ENCODE results near the gene TMEM225B. TPM values are rescaled to one million over a fixed set of nuclear protein-coding genes. Genes with fewer than 3 reads are reported as not detected.
"Not testable (repeated sequence)": the region's sequence is repeated elsewhere in the genome, so short reads cannot be mapped to it uniquely, and the experiment has no call there.

TMEM225B gene
- total and polyA plus RNA-seq, 2 experiments from 2014 or later: 0.24 TPM; not detected in 1

DNA sequence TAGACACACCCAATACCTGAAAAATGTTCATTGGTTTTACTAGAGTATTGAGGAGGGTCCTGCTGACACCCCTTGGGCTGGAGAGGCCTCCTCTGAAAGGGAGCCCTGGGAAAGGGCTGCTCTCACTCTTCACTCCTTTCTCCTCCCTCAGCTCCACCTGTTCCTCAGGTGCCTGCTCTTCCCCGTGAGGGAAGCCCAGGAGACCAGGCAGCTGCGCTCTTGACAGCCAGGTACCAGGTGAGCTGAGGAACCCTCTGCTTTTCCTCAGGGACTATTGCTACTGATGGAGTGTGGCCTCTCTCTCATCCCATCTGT, 36.4 kb upstream of the TMEM225B start:
- peaks cover 80% of the 10 kb centered on the region for H3K79me2 ChIP-seq (ENCODE audit: insufficient read depth)

DNA sequence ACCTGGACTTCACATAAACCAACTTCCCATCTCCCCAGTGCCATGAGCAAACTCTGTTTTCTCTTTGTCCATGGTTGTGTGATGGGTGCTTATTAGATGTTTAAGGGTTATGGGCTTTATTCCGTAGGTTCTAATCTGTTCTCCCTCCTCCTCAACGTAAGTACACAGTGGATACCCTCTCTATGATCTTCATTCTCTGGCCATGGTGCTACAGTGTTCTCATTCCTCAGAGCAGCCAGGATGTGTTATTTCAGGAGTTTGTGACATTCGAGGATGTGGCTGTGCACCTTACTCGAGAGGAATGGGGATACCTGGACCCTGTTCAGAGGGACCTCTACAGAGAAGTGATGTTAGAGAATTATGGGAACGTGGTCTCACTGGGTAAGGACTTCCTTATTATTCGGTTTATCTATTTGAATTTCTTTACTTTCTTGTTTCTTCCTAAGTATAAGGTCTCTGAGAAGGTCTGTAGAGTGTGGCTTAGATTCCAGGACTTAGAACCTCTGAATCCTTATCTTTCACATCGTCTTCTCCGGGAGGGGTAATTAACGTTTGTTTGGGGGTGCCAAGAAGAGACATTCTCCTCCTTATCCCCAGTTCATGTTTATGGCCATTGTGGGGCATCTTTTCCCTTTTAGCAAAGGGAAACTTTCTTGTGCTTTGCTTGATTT, 35.8 kb upstream of the TMEM225B start:
- 52 to 55% methylated on average over 9 of the region's 9 CpGs for WGBS, 2 experiments (ENCODE audit: low coverage in 1 of 2, low lambda C conversion rate in 2 of 2, missing lambda C conversion rate in 2 of 2)
- peak; percentile 15 for DNase-seq
- peak overlapping the region; percentile 96 for H3K27ac ChIP-seq
- H3K27me3 ChIP-seq (replicated peaks; ENCODE audit: insufficient read depth): no peaks in the 10 kb centered on the region
- H3K4me1 ChIP-seq (ENCODE audit: insufficient read depth): peaks cover 53% of the 10 kb centered on the region
- peaks cover 80% of the 10 kb centered on the region for H3K79me2 ChIP-seq (ENCODE audit: insufficient read depth)
- no peak for TF ChIP-seq EZH2phosphoT487 (IDR thresholded peaks at IDR 0.05; ENCODE audit: insufficient read depth, low read depth)
- H3K36me3 ChIP-seq (ENCODE audit: low read depth): peaks cover 48% of the 10 kb centered on the region
- H3K9me3 ChIP-seq (ENCODE audit: low read depth): no peaks in the 10 kb centered on the region
- H3K9ac ChIP-seq: peak overlapping the region; percentile 72
- H4K20me1 ChIP-seq (ENCODE audit: insufficient read depth): no peaks in the 10 kb centered on the region
- H3K4me3 ChIP-seq: peak overlapping the region; percentile 54
- peak overlapping the region; percentile 83 for H3K4me2 ChIP-seq (ENCODE audit: unreplicated experiment)
- H3K9me2 ChIP-seq (ENCODE audit: insufficient read depth): no peaks in the 10 kb centered on the region
- in situ Hi-C loops (cut with MboI): no loop called here
- H3F3A ChIP-seq (ENCODE audit: insufficient read depth): peaks cover 65% of the 10 kb centered on the region
- H2AFZ ChIP-seq: no peak overlapping the region

More for the DNA sequence above, 36.4 kb upstream of the TMEM225B start:
- no peak for TF ChIP-seq EZH2phosphoT487 (IDR thresholded peaks at IDR 0.05; ENCODE audit: insufficient read depth, low read depth)
- TF ChIP-seq EZH2 (IDR thresholded peaks at IDR 0.05; ENCODE audit: insufficient read depth, poor library complexity, severe bottlenecking): no peak
- no peak overlapping the region for H3K4me2 ChIP-seq (ENCODE audit: unreplicated experiment)
- H3K9ac ChIP-seq: no peak overlapping the region
- in situ Hi-C loops (cut with MboI): no loop called here
- DNase-seq: no peak
- H3K9me2 ChIP-seq (ENCODE audit: insufficient read depth): no peaks in the 10 kb centered on the region
- H3K9me3 ChIP-seq (ENCODE audit: low read depth): no peaks in the 10 kb centered on the region
- H2AFZ ChIP-seq: no peak overlapping the region
- H3K27ac ChIP-seq: peak overlapping the region; percentile 96; the same call in 1 of the 2 replicates
- H3K4me1 ChIP-seq (ENCODE audit: insufficient read depth): peaks cover 56% of the 10 kb centered on the region
- H4K20me1 ChIP-seq (ENCODE audit: insufficient read depth): no peaks in the 10 kb centered on the region
- 58 to 65% methylated on average over 2 of the region's 2 CpGs for WGBS, 2 experiments (ENCODE audit: low coverage in 1 of 2, low lambda C conversion rate in 2 of 2, missing lambda C conversion rate in 2 of 2)
- H3F3A ChIP-seq (ENCODE audit: insufficient read depth): peaks cover 65% of the 10 kb centered on the region
- H3K27me3 ChIP-seq (replicated peaks; ENCODE audit: insufficient read depth): no peaks in the 10 kb centered on the region
- no peak overlapping the region for H3K4me3 ChIP-seq
- peaks cover 48% of the 10 kb centered on the region for H3K36me3 ChIP-seq (ENCODE audit: low read depth)

DNA sequence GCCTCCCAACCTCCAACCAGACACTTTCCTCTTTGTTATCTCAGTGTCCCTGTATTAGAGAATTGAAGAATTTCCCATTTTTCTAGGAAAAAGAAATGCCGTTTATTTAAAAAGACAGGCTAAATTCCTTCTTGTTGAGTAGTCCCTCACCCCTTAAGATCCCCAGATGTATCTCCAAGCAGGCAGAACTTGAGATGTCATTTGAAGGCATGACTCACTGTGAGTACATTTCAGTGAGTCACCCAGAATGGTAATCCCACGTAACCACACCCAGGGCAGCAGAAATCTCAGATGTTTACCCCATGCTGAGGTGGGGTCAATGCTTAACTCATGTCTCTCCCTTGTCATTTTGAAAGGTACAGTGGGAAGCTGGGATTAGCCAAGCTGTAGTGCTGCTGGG, 35.2 kb upstream of the TMEM225B start:
- WGBS, 2 experiments (ENCODE audit: low coverage in 1 of 2, low lambda C conversion rate in 2 of 2, missing lambda C conversion rate in 2 of 2): 0 to 1% methylated on average over 2 of the region's 2 CpGs
- peak overlapping the region; percentile 54 for H3K4me3 ChIP-seq
- in situ Hi-C loops (cut with MboI): no loop called here

DNA sequence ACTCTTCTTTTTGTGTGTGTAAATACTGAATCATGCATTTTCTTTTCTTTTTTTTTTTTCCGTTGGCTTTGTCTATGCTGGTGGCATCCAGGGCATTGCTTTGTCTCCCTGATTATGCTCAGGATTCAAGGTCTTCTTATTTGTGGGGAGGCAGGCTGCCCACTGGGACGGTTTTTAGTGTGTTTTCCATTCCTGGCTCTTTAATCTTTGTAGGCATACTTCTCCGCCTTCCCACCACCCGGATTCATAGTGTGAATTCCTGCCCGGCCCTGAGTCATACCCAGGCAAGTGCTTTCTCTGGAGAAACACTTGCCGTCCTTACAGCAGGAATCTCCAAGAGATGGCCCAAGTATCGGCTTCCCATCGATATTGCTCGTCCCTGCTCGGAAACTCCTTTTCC, 34.4 kb upstream of the TMEM225B start:
- in situ Hi-C loops (cut with MboI): no loop called here
- H3K79me2 ChIP-seq (ENCODE audit: insufficient read depth): peaks cover 82% of the 10 kb centered on the region
- H3K9me2 ChIP-seq (ENCODE audit: insufficient read depth): no peaks in the 10 kb centered on the region
- H3K27me3 ChIP-seq (replicated peaks; ENCODE audit: insufficient read depth): no peaks in the 10 kb centered on the region
- peak overlapping the region; percentile 54 for H3K4me3 ChIP-seq
- no peak overlapping the region for H2AFZ ChIP-seq
- H3F3A ChIP-seq (ENCODE audit: insufficient read depth): peaks cover 65% of the 10 kb centered on the region
- peak; percentile 90 for DNase-seq
- 39 to 40% methylated on average over 10 of the region's 10 CpGs for WGBS, 2 experiments (ENCODE audit: low coverage in 1 of 2, low lambda C conversion rate in 2 of 2, missing lambda C conversion rate in 2 of 2)
- no peaks in the 10 kb centered on the region for H4K20me1 ChIP-seq (ENCODE audit: insufficient read depth)
- H3K27ac ChIP-seq: peak overlapping the region; percentile 96
- peaks cover 51% of the 10 kb centered on the region for H3K36me3 ChIP-seq (ENCODE audit: low read depth)
- peaks cover 50% of the 10 kb centered on the region for H3K4me1 ChIP-seq (ENCODE audit: insufficient read depth)
- peak overlapping the region; percentile 83 for H3K4me2 ChIP-seq (ENCODE audit: unreplicated experiment)
- TF ChIP-seq EZH2phosphoT487 (IDR thresholded peaks at IDR 0.05; ENCODE audit: insufficient read depth, low read depth) (no peak), EZH2 (IDR thresholded peaks at IDR 0.05; ENCODE audit: insufficient read depth, poor library complexity, severe bottlenecking) (no peak)
- peak overlapping the region; percentile 70 for H3K9ac ChIP-seq
- no peaks in the 10 kb centered on the region for H3K9me3 ChIP-seq (ENCODE audit: low read depth)

More for the DNA sequence above, 35.2 kb upstream of the TMEM225B start:
- Histone ChIP-seq H3K36me3 (ENCODE audit: low read depth) (peaks cover 48% of the 10 kb centered on the region), H3K27ac (peak overlapping the region; percentile 96), H3K9me2 (ENCODE audit: insufficient read depth) (no peaks in the 10 kb centered on the region), H2AFZ (no peak overlapping the region), H4K20me1 (ENCODE audit: insufficient read depth) (no peaks in the 10 kb centered on the region), H3F3A (ENCODE audit: insufficient read depth) (peaks cover 65% of the 10 kb centered on the region), H3K4me2 (ENCODE audit: unreplicated experiment) (peak overlapping the region; percentile 83), H3K9ac (peak overlapping the region; percentile 72), H3K4me1 (ENCODE audit: insufficient read depth) (peaks cover 50% of the 10 kb centered on the region), H3K79me2 (ENCODE audit: insufficient read depth) (peaks cover 80% of the 10 kb centered on the region), H3K27me3 (replicated peaks; ENCODE audit: insufficient read depth) (no peaks in the 10 kb centered on the region), H3K9me3 (ENCODE audit: low read depth) (no peaks in the 10 kb centered on the region)
- TF ChIP-seq EZH2phosphoT487 (IDR thresholded peaks at IDR 0.05; ENCODE audit: insufficient read depth, low read depth): no peak
- TF ChIP-seq EZH2 (IDR thresholded peaks at IDR 0.05; ENCODE audit: insufficient read depth, poor library complexity, severe bottlenecking): no peak
- peak; percentile 99 for DNase-seq

DNA sequence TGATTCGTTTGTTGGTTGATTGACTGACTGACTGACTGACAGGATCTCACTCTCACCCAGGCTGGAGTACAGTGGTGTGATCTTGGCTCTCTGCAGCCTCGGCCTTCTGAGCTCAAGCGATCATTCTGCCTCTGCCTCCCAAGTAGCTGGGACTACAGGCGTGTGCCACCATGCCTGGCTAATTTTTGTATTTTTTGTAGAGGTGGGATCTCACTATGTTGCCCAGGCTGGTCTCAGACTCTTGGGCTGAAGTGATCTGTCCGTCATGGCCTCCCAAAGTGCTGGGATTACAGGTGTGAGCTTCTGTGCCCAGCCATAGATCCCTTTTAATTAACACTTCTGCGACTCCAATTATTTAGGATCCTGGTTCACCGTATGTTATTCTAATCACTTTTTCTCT, 29.3 kb upstream of the TMEM225B start:
- H3K27ac ChIP-seq; H3K9me2 ChIP-seq (ENCODE audit: insufficient read depth); in situ Hi-C loops (cut with MboI); DNase-seq; H4K20me1 ChIP-seq (ENCODE audit: insufficient read depth); H3K9ac ChIP-seq; H3K27me3 ChIP-seq (replicated peaks; ENCODE audit: insufficient read depth); H3K4me2 ChIP-seq (ENCODE audit: unreplicated experiment); H3K4me3 ChIP-seq; H3K9me3 ChIP-seq (ENCODE audit: low read depth); H2AFZ ChIP-seq: not testable (repeated sequence)
- 88 to 90% methylated on average over 7 of the region's 7 CpGs for WGBS, 2 experiments (ENCODE audit: low coverage in 1 of 2, low lambda C conversion rate in 2 of 2, missing lambda C conversion rate in 2 of 2)
- H3F3A ChIP-seq (ENCODE audit: insufficient read depth): peaks cover 41% of the 10 kb centered on the region
- H3K79me2 ChIP-seq (ENCODE audit: insufficient read depth): peaks cover 74% of the 10 kb centered on the region
- peaks cover 75% of the 10 kb centered on the region for H3K36me3 ChIP-seq (ENCODE audit: low read depth)
- H3K4me1 ChIP-seq (ENCODE audit: insufficient read depth): peaks cover 12% of the 10 kb centered on the region
